ENCODE measurements around the gene PPP1R10.

PPP1R10 gene

DNA sequence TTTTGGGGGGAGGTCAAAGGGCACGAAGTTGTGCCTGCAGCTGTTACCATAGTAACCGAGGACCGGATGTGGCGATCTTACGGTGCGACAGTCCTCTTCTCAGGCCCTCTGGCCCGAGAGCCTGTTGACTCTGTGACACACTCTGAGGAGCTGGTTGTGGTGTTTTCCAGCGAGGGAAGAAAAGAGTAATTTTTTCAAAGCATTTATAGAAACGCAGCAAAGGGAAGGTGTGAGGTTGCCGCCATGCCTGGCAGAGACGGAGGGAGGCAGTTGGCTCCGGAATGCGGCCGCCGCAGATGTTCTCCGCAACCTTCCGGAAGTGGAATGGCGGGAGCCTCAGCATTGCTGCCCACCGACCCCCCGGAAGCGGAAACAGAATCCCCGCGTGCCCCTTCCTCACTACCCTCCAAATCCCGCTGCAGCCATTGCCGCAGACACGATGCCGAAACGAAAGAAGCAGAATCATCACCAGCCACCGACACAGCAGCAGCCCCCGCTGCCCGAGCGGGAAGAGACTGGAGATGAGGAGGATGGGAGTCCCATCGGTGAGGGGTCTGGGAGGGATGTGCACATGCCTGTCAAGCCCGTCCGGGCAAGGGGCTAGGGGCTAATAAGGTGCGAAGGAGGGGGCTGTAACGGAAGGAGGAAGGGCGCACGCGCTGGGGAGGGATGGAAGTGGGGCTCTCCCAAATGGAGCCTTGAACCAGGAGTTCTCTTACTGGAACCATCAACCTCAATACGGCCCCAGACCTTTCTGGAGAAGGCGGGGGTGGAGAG lies 59.9 kb downstream of the PPP1R10 start, which contains the start of gene PRR3:
Gene PRR3, plus strand, starts transcription at position 390 of the 777 bp plus-strand sequence. Its CDS starts 50 bp downstream, at position 440.
- Histone ChIP-seq H3K4me1 (ENCODE audit: control insufficient read depth, low read length) (peaks cover 21% of the 10 kb centered on the region), H3K4me3 (ENCODE audit: low read length) (peak within 1 kb of the TSS; percentile 98), H3K9me3 (ENCODE audit: control insufficient read depth, insufficient read depth, low read length) (no peaks in the 10 kb centered on the region), H3F3A (ENCODE audit: control insufficient read depth, insufficient read depth) (peaks cover 9% of the 10 kb centered on the region), H4K20me1 (ENCODE audit: control insufficient read depth, insufficient read depth, low read depth, low read length) (peaks cover 12% of the 10 kb centered on the region; the same call in 1 of the 2 replicates), H3K36me3 (ENCODE audit: control insufficient read depth, low read length) (peaks cover 76% of the 10 kb centered on the region), H3K27ac (ENCODE audit: low read depth, low read length) (peak within 1 kb of the TSS; percentile 90), H3K79me2 (ENCODE audit: control insufficient read depth, low read length) (peaks cover 54% of the 10 kb centered on the region), H3K9me2 (replicated peaks; ENCODE audit: control insufficient read depth, low read length) (no peaks in the 10 kb centered on the region), H3K27me3 (ENCODE audit: control insufficient read depth, low read length) (no peaks in the 10 kb centered on the region), H3K4me2 (ENCODE audit: low read length) (peak within 1 kb of the TSS; percentile 90)
- TF ChIP-seq EZH2phosphoT487 (IDR thresholded peaks at IDR 0.05; ENCODE audit: borderline replicate concordance, low read length) (no peak), CTCF (IDR thresholded peaks at IDR 0.05; ENCODE audit: low read depth, low read length, poor library complexity, severe bottlenecking) (no peak)

GRCh38 chr6:30556066-30556905 lies 60.8 kb downstream of the PPP1R10 start, which contains the start of gene GNL1:
GNL1 (minus strand) TSS chr6:30556489; CDS start chr6:30556203, 286 bp downstream.
- Histone ChIP-seq H3K9me2 (replicated peaks; ENCODE audit: control insufficient read depth, low read length) (no peaks in the 10 kb centered on the region), H3K27ac (ENCODE audit: low read depth, low read length) (peak within 1 kb of the TSS; percentile 90), H3K4me1 (ENCODE audit: control insufficient read depth, low read length) (peaks cover 21% of the 10 kb centered on the region), H3K27me3 (ENCODE audit: control insufficient read depth, low read length) (no peaks in the 10 kb centered on the region), H3K36me3 (ENCODE audit: control insufficient read depth, low read length) (peaks cover 76% of the 10 kb centered on the region), H3K9me3 (ENCODE audit: control insufficient read depth, insufficient read depth, low read length) (no peaks in the 10 kb centered on the region), H3K4me3 (ENCODE audit: low read length) (peak within 1 kb of the TSS; percentile 98), H3F3A (ENCODE audit: control insufficient read depth, insufficient read depth) (peaks cover 9% of the 10 kb centered on the region), H3K4me2 (ENCODE audit: low read length) (peak within 1 kb of the TSS; percentile 90), H4K20me1 (ENCODE audit: control insufficient read depth, insufficient read depth, low read depth, low read length) (peaks cover 12% of the 10 kb centered on the region; the same call in 1 of the 2 replicates), H3K79me2 (ENCODE audit: control insufficient read depth, low read length) (peaks cover 51% of the 10 kb centered on the region)
- TF ChIP-seq EZH2phosphoT487 (IDR thresholded peaks at IDR 0.05; ENCODE audit: borderline replicate concordance, low read length): no peak
- no peak for TF ChIP-seq CTCF (IDR thresholded peaks at IDR 0.05; ENCODE audit: low read depth, low read length, poor library complexity, severe bottlenecking)

DNA sequence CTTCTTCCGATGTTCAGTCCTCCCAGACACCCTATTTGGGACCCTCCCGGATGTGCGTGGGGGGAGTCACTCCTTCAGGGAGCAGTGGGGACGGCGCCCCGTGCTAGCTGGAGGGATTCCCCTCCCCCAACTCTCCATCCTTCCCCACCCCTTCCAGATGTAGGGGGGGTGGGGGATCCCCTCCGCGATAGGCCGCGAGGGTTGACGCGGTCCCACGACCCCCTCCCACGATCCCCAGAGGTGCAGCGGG lies 61.3 kb downstream of the PPP1R10 start:
- no peaks in the 10 kb centered on the region for H3K9me2 ChIP-seq (replicated peaks; ENCODE audit: control insufficient read depth, low read length)
- H3K4me3 ChIP-seq (ENCODE audit: low read length): peak overlapping the region; percentile 98
- H3K4me2 ChIP-seq (ENCODE audit: low read length): peak overlapping the region; percentile 90
- H3K36me3 ChIP-seq (ENCODE audit: control insufficient read depth, low read length): peaks cover 76% of the 10 kb centered on the region
- TF ChIP-seq EZH2phosphoT487 (IDR thresholded peaks at IDR 0.05; ENCODE audit: borderline replicate concordance, low read length) (no peak), CTCF (IDR thresholded peaks at IDR 0.05; ENCODE audit: low read depth, low read length, poor library complexity, severe bottlenecking) (no peak)
- no peaks in the 10 kb centered on the region for H3K9me3 ChIP-seq (ENCODE audit: control insufficient read depth, insufficient read depth, low read length)
- H3F3A ChIP-seq (ENCODE audit: control insufficient read depth, insufficient read depth): peaks cover 9% of the 10 kb centered on the region
- peak overlapping the region; percentile 90 for H3K27ac ChIP-seq (ENCODE audit: low read depth, low read length)
- no peaks in the 10 kb centered on the region for H3K27me3 ChIP-seq (ENCODE audit: control insufficient read depth, low read length)
- H3K79me2 ChIP-seq (ENCODE audit: control insufficient read depth, low read length): peaks cover 47% of the 10 kb centered on the region
- peaks cover 12% of the 10 kb centered on the region; the same call in 1 of the 2 replicates for H4K20me1 ChIP-seq (ENCODE audit: control insufficient read depth, insufficient read depth, low read depth, low read length)
- peaks cover 21% of the 10 kb centered on the region for H3K4me1 ChIP-seq (ENCODE audit: control insufficient read depth, low read length)

Measured in DOHH2 (cell line).